GM23338 (cell line): ENCODE measurements around the gene MYOZ1.
A peak's percentile ranks its signal among the peaks of the same experiment; 100 is the strongest.

Experiments used
- CREB1 ChIP-seq: fragments of 250-450 bp; sonication (Bioruptor Pico); IDR thresholded peaks from 2 replicates; pipeline ENCODE4 v1.5.0; 2020; ENCODE audit warnings: low read depth, mild to moderate bottlenecking, moderate library complexity
- NANOG ChIP-seq: IDR thresholded peaks from 2 replicates; pipeline ENCODE4 v1.6.1; 2016; ENCODE audit warnings: antibody characterized with exemption, borderline replicate concordance
- POLR2AphosphoS5 ChIP-seq: IDR thresholded peaks from 2 replicates; pipeline ENCODE4 v1.6.1; 2016; ENCODE audit warnings: antibody characterized with exemption, low read depth
- ZNF114 ChIP-seq: fragments of 250-450 bp; sonication (Bioruptor Pico); IDR thresholded peaks from 2 replicates; pipeline ENCODE4 v1.5.0; 2020; ENCODE audit warnings: mild to moderate bottlenecking, moderate library complexity
- TF ChIP-seq, protein P1 (sequence below), 2 experiments: fragments of 200-600 bp in 1 of 2; sonication (generic) in 1 of 2; conservative IDR thresholded peaks; 2 replicates each; pipeline versions ENCODE4 v1.5.1 to v1.6.1; 2016 to 2017; ENCODE audit warnings: antibody characterized with exemption in 2 of 2, low read depth in 2 of 2, mild to moderate bottlenecking in 2 of 2, moderate library complexity in 1 of 2

DNA sequence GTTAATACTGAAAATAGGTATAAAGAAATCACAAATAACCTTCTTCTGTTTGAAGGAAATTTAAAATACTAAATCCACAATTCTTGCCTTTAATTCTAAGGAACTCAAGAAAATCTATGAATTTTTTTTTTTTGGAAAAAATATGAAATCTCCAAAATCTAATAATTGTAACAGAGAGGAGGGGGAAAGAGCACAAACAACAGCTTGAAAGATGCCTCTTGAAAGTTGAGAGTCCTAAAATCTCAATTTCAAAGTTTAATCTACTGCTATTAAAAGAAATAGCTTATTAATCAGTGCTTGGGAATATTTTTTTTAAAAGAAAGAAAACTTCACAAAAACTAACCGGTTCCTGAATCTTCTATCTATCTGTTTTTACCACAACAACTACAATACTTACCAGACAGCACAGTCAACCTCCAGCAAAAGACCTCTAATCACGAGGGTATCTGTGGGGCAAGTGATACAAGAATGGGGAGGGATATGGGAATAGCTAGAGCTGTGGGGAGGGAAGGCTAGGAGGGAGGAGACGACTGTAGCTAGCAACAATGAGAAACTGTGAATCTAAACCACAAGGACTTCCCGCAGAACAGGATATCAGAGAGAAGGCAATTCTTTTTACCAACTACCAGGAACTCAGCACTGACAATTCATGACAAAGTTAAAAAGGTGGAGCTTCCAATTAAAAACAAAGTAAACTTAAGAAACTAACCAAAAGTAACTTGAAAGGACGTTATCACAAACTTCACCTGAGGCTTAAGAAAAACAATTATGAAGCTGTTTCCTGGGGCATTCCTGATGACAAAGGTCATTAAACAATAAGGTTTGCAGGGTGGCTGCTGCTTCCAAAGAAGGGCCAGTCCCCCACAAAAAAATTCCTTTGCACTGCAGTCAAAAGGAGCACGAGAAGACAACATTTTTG lies 50.1 kb downstream of the MYOZ1 start, which contains the start of gene USP54:
- TF ChIP-seq, protein P1, sequence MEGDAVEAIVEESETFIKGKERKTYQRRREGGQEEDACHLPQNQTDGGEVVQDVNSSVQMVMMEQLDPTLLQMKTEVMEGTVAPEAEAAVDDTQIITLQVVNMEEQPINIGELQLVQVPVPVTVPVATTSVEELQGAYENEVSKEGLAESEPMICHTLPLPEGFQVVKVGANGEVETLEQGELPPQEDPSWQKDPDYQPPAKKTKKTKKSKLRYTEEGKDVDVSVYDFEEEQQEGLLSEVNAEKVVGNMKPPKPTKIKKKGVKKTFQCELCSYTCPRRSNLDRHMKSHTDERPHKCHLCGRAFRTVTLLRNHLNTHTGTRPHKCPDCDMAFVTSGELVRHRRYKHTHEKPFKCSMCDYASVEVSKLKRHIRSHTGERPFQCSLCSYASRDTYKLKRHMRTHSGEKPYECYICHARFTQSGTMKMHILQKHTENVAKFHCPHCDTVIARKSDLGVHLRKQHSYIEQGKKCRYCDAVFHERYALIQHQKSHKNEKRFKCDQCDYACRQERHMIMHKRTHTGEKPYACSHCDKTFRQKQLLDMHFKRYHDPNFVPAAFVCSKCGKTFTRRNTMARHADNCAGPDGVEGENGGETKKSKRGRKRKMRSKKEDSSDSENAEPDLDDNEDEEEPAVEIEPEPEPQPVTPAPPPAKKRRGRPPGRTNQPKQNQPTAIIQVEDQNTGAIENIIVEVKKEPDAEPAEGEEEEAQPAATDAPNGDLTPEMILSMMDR (conservative IDR thresholded peaks at IDR 0.05; ENCODE audit: low read depth in 2 of 2): no peak
- TF ChIP-seq CREB1 (no peak), NANOG (0 out of 2 replicates have a peak, but pooled peaks have one; percentile 16), POLR2AphosphoS5 (0 out of 2 replicates have a peak, but pooled peaks have one; percentile 26), ZNF114 (no peak)
